Smooth muscle cell (in vitro differentiated cells): ENCODE results near the gene SLC25A48. TPM values are rescaled to one million over a fixed set of nuclear protein-coding genes. Genes with fewer than 3 reads are reported as not detected.

Experiments
- DNase-seq: peaks from one replicate; lab custom pipeline; 2025; ENCODE audit not compliant: unreplicated experiment; lab: John Stamatoyannopoulos, UW
- H2AFZ ChIP-seq: fragments of 200-600 bp; sonication (generic); 2 replicates; pipeline ENCODE4 v1.6.0; 2016; ENCODE audit warnings: antibody characterized with exemption, low read depth, mild to moderate bottlenecking
- H3F3A ChIP-seq: fragments of 200-600 bp; sonication (generic); 2 replicates; pipeline ENCODE4 v1.6.0; 2017; ENCODE audit warnings: antibody characterized with exemption, low read depth
- H3K27ac ChIP-seq: fragments of 200-600 bp; sonication (generic); 2 replicates; pipeline ENCODE4 v1.5.1; 2016; ENCODE audit warnings: low read depth, mild to moderate bottlenecking
- H3K27me3 ChIP-seq: fragments of 200-600 bp; sonication (generic); 2 replicates; pipeline ENCODE4 v1.6.1; 2016; ENCODE audit warnings: low read depth, mild to moderate bottlenecking
- H3K36me3 ChIP-seq: fragments of 200-600 bp; sonication (generic); 2 replicates; pipeline ENCODE4 v1.5.1; 2016; ENCODE audit warnings: low read depth
- H3K4me1 ChIP-seq: fragments of 200-600 bp; sonication (generic); 2 replicates; pipeline ENCODE4 v1.5.1; 2016; ENCODE audit warnings: low read depth
- H3K4me2 ChIP-seq: fragments of 200-600 bp; sonication (generic); 2 replicates; pipeline ENCODE4 v1.6.0; 2016; ENCODE audit warnings: mild to moderate bottlenecking
- H3K4me3 ChIP-seq: fragments of 200-600 bp; sonication (generic); 2 replicates; pipeline ENCODE4 v1.5.1; 2016; ENCODE audit warnings: mild to moderate bottlenecking
- H3K79me2 ChIP-seq: fragments of 200-600 bp; sonication (generic); 2 replicates; pipeline ENCODE4 v1.6.0; 2016; ENCODE audit warnings: low read depth, mild to moderate bottlenecking
- H3K9ac ChIP-seq: fragments of 200-600 bp; sonication (generic); 2 replicates; pipeline ENCODE4 v1.6.0; 2016; ENCODE audit warnings: low read depth
- H3K9me3 ChIP-seq: fragments of 200-600 bp; sonication (generic); replicated peaks from 2 replicates; pipeline ENCODE4 v1.5.1; 2016; ENCODE audit warnings: low read depth
- H4K20me1 ChIP-seq: fragments of 200-600 bp; sonication (generic); 2 replicates; pipeline ENCODE4 v1.6.0; 2016; ENCODE audit warnings: low read depth
- WGBS: methylation state at CpG from one replicate; pipeline ENCODE4 v1.1.7; 2016; ENCODE audit warnings: low lambda C conversion rate; 5-methylcytosine and 5-hydroxymethylcytosine counted together
- polyA plus RNA-seq: library from polyadenylated mRNA; unstranded; fragments of >200 nt; fragmentation: Nextera tagmentation; extraction: Ambion mirVana; gene quantifications from 2 replicates; pipeline ENCODE4 v1.2.1, GENCODE V29; 2016
- total RNA-seq: library from RNA; depleted of rRNA; stranded (reverse); fragments of >200 nt; gene quantifications from 2 replicates; pipeline ENCODE4 v1.2.3, GENCODE V29; 2014
- TF ChIP-seq, protein P1 (sequence below): fragments of 200-600 bp; sonication (generic); IDR thresholded peaks from 2 replicates; pipeline ENCODE4 v1.5.1; 2017; ENCODE audit warnings: borderline replicate concordance, mild to moderate bottlenecking, antibody characterized with exemption; ENCODE audit not compliant: insufficient read depth, poor library complexity, severe bottlenecking

The SLC25A48 gene
- total and polyA plus RNA-seq, 2 experiments from 2014 or later: 0.85 to 4.0 TPM

DNA sequence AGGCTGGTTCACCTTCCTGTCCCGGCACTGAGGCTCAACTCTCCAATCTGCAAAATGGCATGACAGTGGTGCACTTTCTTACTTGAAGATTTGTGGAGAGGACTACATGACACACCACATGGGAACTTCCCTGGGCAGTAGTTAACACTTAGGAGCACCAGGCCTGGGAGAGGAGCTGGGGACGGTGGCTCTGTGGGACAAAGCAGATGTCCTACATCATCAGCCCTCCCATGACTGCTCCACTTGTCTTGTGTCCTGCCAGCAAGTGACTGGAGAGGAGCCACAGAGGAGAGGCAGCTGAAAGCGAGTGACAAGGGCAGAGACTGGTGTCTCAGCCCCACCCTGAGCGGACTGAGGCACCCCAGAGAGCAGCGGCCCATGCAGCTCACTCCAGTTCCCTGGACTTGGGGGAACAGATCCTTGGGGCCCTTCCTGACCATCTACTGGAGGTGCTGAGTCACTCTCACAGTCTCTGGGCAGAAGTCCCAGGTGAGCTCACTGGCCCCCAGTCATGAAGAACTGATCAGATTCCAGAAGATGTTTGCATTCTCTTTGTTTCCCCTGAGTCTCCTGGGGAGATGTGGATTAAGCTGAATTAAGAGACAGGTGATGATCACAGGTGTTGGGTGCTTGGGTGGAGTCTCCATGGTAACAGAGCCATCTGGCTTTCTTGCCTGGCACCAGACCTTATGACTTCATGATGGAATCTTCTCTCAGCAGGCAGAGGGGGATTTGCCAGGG lies 13.2 kb upstream of the SLC25A48 start:
- Histone ChIP-seq H3K36me3 (no peaks in the 10 kb centered on the region), H3K27ac (no peak overlapping the region), H3K9ac (no peak overlapping the region), H3K4me3 (no peak overlapping the region), H3K4me2 (no peak overlapping the region), H3K9me3 (no peaks in the 10 kb centered on the region), H3K4me1 (no peaks in the 10 kb centered on the region), H3K79me2 (no peaks in the 10 kb centered on the region), H3F3A (peaks cover 3% of the 10 kb centered on the region), H3K27me3 (no peaks in the 10 kb centered on the region), H2AFZ (no peak overlapping the region), H4K20me1 (no peaks in the 10 kb centered on the region)
- TF ChIP-seq, protein P1, sequence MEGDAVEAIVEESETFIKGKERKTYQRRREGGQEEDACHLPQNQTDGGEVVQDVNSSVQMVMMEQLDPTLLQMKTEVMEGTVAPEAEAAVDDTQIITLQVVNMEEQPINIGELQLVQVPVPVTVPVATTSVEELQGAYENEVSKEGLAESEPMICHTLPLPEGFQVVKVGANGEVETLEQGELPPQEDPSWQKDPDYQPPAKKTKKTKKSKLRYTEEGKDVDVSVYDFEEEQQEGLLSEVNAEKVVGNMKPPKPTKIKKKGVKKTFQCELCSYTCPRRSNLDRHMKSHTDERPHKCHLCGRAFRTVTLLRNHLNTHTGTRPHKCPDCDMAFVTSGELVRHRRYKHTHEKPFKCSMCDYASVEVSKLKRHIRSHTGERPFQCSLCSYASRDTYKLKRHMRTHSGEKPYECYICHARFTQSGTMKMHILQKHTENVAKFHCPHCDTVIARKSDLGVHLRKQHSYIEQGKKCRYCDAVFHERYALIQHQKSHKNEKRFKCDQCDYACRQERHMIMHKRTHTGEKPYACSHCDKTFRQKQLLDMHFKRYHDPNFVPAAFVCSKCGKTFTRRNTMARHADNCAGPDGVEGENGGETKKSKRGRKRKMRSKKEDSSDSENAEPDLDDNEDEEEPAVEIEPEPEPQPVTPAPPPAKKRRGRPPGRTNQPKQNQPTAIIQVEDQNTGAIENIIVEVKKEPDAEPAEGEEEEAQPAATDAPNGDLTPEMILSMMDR: no peak
- 91% methylated on average over 5 of the region's 5 CpGs for WGBS
- no peak for DNase-seq

DNA sequence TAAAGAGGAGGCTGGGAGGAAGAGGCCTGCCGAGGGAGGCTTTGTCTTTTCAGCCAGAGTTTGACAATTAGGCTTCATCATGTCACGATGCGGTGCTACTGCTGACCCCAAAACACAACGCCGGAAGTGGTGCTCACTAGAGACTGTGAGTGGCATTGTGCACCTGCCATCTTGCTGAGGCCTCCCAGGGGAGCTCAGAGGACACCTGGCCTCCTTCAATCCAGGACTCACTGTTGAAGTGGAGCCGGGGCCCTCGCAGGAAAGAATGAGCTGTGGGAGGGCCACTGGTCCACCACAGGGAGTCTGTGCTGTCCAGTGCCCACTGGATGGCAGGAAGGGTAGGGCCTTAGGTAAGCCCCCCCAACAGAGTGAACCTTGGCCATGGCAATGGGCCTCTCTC lies 12.7 kb upstream of the SLC25A48 start:
- H3F3A ChIP-seq: peaks cover 3% of the 10 kb centered on the region
- H3K9ac ChIP-seq: no peak overlapping the region
- no peaks in the 10 kb centered on the region for H3K79me2 ChIP-seq
- H3K27me3 ChIP-seq: no peaks in the 10 kb centered on the region
- H3K4me2 ChIP-seq: no peak overlapping the region
- no peak overlapping the region for H2AFZ ChIP-seq
- H3K36me3 ChIP-seq: no peaks in the 10 kb centered on the region
- no peak for DNase-seq
- H4K20me1 ChIP-seq: no peaks in the 10 kb centered on the region
- TF ChIP-seq, protein P1: no peak
- H3K9me3 ChIP-seq: no peaks in the 10 kb centered on the region
- whole genome bisulfite sequencing: 87% methylated on average over 7 of the region's 7 CpGs
- no peaks in the 10 kb centered on the region for H3K4me1 ChIP-seq
- H3K4me3 ChIP-seq: no peak overlapping the region
- H3K27ac ChIP-seq: no peak overlapping the region

DNA sequence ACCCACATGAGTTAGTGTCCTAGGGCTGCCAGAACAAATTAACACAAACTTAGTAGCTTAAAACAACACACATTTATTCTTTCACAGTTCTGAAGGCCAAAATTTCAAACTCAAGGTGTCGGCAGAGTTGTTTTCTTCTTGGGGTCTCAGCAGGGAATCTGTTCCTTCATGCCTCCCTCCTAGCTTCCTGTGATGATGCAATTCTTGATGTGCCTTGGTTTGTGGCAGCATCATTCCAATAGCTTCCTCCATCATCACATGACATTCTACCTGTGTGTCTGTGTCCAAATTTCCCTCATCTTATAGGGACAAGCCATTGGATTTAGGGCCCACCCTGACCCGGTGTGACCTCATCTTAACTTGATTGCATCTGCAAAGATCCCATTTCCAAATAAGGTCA lies 12.2 kb upstream of the SLC25A48 start:
- TF ChIP-seq, protein P1: no peak
- Histone ChIP-seq H3K27ac (no peak overlapping the region), H3K27me3 (no peaks in the 10 kb centered on the region), H3K79me2 (no peaks in the 10 kb centered on the region), H3K36me3 (no peaks in the 10 kb centered on the region), H3K9ac (no peak overlapping the region), H3K4me1 (no peaks in the 10 kb centered on the region), H3F3A (peaks cover 3% of the 10 kb centered on the region), H3K9me3 (no peaks in the 10 kb centered on the region), H3K4me2 (no peak overlapping the region), H4K20me1 (no peaks in the 10 kb centered on the region), H3K4me3 (no peak overlapping the region), H2AFZ (no peak overlapping the region)
- no peak for DNase-seq
- 93% methylated on average over 2 of the region's 2 CpGs for WGBS

DNA sequence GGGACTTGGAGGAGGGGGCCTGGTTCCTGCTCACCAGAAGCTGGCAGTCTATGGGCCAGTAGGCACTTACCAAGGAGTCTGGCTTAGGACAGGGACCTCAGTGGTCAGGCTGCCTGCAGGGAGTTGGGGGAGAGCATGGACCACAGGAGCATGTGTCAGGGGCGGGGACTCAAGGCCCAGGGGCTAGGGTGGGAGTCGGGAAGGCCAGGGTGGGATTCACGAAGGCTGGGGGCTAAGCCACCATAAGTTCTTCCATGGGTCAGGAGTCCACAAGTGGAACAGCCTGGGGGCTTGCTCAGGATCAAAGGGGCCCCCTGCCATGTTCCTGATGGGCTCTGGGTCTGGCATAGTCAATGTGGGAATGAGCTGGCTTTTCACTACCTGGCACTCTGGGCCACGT lies 11.5 kb upstream of the SLC25A48 start:
- no peak overlapping the region for H3K4me2 ChIP-seq
- no peak overlapping the region for H3K27ac ChIP-seq
- no peak for DNase-seq
- H2AFZ ChIP-seq: no peak overlapping the region
- H3K27me3 ChIP-seq: no peaks in the 10 kb centered on the region
- whole genome bisulfite sequencing: 90% methylated on average over 2 of the region's 4 CpGs
- no peak overlapping the region for H3K9ac ChIP-seq
- no peaks in the 10 kb centered on the region for H3K4me1 ChIP-seq
- TF ChIP-seq, protein P1: no peak
- no peaks in the 10 kb centered on the region for H4K20me1 ChIP-seq
- H3K4me3 ChIP-seq: no peak overlapping the region
- no peaks in the 10 kb centered on the region for H3K79me2 ChIP-seq
- peaks cover 3% of the 10 kb centered on the region for H3F3A ChIP-seq
- no peaks in the 10 kb centered on the region for H3K36me3 ChIP-seq
- no peaks in the 10 kb centered on the region for H3K9me3 ChIP-seq
